NCI-H1436 (cell line): ENCODE results near the gene MESD.
"Not testable (repeated sequence)": the region's sequence is repeated elsewhere in the genome, so short reads cannot be mapped to it uniquely, and the experiment has no call there.

Experiments
- DNase-seq: peaks from one replicate; lab custom pipeline; 2025; lab: John Stamatoyannopoulos, UW

The MESD gene

GRCh38 chr15:80965454-80965853 lies 24.2 kb downstream of the MESD start:
- not testable (repeated sequence) for DNase-seq

- no peak for DNase-seq
Measured at GRCh38 chr15:80958818-80959495, 30.7 kb downstream of the MESD start.

- no peak for DNase-seq
Measured at GRCh38 chr15:80957976-80958375, 31.6 kb downstream of the MESD start.

DNA sequence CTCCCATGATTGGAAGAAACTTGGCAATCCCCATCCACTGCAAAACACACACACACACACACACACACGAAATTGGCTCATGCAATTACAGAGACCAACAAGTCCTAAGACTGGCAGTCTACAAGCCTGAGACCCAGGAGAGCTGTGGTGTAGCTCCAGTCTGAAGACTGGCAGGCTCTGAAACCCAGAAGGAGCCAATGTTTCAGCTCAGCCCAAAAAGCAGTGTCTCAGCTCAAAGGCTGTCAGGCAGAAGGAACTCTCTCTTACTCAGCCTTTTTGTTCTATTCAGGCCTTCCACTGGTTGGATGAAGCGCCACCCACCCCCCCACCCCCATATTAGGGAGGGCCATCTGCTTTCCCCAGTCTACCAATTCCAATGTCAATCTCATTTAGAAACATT lies 32.1 kb downstream of the MESD start:
- DNase-seq: no peak

DNA sequence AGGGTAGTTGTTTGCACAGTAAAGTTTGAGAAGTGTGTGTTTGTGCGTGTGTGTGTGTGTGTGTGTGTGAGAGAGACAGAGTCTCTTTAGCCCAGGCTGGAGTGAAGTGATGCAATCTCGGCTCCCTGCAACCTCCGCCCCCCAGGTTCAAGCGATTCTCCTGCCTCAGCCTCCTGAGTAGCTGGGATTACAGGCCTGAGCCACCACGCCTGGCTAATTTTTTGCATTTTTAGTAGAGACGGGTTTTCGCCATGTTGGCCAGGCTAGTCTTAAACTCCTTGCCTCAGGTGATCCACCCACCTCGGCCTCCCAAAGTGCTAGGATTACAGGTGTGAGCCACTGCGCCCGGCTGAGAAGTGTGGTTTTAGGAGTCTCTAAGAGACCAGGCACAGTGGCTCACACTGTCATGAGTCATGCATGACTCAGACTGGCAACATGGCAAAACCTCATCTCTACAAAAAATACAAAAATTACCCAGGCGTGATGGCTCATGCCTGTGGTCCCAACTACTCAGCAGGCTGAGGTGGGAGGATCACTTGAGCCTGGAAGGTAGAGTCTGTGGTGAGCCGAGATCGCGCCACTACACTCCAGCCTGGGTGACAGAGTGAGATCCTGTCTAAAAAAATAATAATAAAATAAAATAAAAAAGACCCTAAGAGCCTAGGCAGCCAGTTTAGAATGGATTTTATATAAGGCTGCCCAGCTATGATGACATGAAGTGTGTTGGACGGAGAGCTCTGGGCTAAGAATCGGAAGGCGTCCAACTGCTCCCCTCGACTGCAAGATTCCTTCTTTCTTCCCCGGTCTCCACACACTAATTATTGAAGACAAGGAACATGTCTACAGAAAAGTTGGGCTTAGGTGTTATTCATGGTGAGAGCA lies 33.8 kb downstream of the MESD start:
- DNase-seq: not testable (repeated sequence)

DNA sequence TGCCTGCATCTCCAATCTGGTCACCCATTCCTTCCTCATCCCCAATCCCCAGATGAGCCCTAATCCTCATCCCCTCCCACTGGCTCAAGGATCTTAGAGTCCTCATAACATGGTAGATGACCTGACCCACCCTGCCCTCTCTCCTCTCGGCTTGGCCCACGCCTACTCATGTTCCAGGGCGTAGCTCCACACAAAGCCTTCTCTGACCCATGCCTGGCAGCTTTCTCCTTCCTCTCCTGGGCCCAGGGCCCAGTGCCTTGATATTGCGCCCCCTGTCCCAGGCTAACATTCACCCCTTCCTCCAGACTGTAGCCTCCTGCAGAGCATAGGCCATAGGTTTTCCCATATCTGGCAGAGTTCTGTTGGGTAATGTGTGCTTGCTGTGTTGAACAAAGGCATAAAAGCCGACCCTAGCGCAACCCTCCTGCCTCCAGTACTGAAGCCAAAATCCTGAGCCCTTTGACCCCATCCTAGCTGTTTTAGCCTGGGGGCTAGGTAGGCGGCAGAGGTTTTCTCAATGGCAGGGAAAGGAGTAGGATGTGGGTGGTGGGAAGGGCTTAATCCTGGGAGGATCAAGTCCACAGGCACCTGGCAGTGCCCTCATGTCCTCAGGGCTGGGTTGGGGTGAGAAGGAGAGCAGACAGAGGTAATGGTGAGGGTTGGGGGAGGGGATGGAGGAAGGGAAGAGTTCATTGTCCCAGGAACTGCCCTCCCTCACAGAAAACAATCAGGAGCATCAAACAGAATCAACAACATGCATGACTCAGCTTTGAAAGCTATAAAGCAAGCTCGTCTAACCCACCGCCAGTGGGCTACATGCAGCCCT lies 35.5 kb downstream of the MESD start:
- no peak for DNase-seq

- no peak for DNase-seq
Measured at GRCh38 chr15:80953001-80953952, 36.3 kb downstream of the MESD start.

GRCh38 chr15:80951941-80952340 lies 37.7 kb downstream of the MESD start:
- no peak for DNase-seq

DNA sequence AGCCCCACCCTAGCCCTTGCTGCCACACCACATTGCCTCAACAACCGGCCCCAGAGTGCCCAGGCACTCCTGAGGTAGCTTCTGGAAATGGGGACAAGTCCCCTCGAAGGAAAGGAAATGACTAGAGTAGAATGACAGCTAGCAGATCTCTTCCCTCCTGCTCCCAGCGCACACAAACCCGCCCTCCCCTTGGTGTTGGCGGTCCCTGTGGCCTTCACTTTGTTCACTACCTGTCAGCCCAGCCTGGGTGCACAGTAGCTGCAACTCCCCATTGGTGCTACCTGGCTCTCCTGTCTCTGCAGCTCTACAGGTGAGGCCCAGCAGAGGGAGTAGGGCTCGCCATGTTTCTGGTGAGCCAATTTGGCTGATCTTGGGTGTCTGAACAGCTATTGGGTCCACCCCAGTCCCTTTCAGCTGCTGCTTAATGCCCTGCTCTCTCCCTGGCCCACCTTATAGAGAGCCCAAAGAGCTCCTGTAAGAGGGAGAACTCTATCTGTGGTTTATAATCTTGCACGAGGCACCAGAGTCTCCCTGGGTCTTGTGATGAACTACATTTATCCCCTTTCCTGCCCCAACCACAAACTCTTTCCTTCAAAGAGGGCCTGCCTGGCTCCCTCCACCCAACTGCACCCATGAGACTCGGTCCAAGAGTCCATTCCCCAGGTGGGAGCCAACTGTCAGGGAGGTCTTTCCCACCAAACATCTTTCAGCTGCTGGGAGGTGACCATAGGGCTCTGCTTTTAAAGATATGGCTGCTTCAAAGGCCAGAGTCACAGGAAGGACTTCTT lies 39.1 kb downstream of the MESD start:
- no peak for DNase-seq

GRCh38 chr15:80949756-80950155 lies 39.9 kb downstream of the MESD start:
- DNase-seq: no peak

DNA sequence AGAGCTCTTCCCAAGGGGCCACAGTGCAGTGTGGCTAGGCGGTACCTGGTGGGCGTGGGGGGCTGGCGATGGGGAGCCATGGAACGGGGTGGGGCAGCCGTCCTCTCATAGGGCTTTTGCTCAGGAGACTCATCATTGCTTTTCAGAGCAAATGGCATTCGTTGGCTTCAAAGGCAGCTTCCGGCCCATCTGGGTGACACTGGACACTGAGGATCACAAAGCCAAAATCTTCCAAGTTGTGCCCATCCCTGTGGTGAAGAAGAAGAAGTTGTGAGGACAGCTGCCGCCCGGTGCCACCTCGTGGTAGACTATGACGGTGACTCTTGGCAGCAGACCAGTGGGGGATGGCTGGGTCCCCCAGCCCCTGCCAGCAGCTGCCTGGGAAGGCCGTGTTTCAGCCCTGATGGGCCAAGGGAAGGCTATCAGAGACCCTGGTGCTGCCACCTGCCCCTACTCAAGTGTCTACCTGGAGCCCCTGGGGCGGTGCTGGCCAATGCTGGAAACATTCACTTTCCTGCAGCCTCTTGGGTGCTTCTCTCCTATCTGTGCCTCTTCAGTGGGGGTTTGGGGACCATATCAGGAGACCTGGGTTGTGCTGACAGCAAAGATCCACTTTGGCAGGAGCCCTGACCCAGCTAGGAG lies 40.8 kb downstream of the MESD start:
- no peak for DNase-seq

DNA sequence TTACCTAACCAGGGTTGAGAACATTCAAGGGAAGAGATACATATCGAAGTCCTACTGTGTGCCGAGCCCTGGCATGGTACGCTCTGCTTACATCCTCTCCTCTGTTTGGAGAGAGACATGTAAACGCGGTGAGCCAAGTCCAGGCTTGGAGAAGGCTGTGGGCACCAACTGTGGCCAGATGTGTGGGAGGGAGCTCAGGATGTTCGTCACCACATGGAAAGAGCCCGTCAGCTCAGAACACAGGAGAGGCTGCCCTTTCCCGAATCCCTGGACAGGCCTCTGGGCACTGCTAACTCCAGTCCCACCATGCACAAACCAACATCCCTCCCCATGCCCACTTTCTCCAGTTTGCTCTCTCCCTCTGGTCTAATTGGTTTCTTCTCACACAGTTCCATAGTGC lies 43.0 kb downstream of the MESD start:
- no peak for DNase-seq

DNA sequence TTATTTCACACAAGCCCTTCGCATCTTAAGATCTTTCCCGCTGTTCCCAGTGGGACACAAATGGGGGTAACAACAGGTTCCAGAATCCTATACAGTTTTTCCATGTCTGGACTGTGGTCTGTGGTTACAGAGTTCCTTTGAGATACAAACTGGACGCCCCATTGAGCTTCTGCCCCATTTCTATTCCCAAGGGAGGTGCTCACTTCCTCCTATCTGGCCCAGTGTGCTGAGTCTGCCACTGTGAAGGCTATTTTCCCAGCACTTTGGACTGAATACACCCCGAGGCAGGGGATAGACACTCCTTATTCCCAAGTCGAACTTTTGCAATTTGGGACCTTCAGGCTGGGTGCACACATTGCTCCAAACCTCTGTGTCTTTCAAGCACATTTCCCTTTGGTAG lies 44.0 kb downstream of the MESD start:
- no peak for DNase-seq

GRCh38 chr15:80944818-80945217 lies 44.8 kb downstream of the MESD start:
- DNase-seq: no peak

GRCh38 chr15:80942746-80943565 lies 46.7 kb downstream of the MESD start:
- DNase-seq: no peak

DNA sequence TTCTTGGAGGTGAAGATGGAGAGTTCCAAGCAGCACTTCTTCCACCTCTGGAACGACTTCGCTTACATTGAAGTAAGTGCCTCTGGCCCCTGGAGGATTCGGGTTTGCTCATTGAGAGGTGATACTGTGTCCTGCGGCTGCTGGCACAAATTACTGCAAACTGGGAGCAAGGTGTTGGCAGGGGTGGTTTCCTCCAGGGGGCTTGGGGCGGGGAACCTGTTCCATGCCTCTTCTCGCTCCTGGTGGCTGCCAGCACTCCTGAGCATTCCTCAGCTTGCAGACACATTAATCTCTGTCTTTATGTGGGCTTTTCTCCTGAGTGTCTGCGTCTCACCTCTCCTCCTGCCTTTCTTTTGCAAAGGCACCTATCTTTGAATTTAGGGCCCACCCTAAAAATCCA lies 47.4 kb downstream of the MESD start:
- DNase-seq: no peak

DNA sequence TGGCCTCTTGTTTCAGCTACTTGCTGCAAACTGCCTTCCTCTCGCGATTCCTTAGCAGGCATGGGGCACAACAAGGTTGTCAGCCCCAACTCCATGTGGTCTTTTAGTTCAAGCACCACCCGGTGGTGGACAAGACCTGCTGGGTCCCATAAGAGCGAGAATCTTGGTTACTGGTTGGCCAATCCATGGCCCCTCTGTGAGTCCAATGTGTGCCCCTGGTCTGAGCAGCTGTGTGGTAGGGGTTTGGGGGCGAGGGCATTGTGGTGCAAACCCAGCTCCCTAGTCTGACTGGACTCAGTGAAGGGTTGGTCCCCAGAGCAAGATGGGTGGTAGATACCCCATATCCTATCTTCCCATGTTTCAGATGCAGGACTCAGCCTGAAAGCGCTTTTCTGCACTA lies 48.8 kb downstream of the MESD start:
- DNase-seq: no peak

- DNase-seq: no peak
Measured at GRCh38 chr15:80940331-80940730, 49.3 kb downstream of the MESD start.

DNA sequence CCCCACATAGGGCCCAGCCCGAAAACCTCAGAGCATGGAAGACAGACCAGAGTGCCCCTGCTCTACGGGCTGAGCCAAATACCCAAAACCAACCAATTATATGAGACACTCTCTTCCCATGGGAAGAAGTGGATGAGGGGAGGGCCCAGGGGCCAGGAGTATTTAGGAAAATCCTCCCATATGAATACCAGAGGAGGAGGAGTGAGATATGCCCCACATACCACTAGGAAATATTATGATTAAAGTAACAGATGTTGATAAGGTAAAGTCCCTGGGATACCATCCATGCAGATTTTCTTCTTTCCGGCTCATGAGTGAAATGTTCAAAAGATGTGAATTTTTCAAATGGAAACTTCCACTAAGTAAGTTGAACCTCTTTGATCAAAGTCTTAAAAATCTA lies 50.4 kb downstream of the MESD start:
- no peak for DNase-seq
